OCI-LY7 (cell line): Measurements from ENCODE around the gene INPP4A. TPM values are rescaled to one million over a fixed set of nuclear protein-coding genes. Genes with fewer than 3 reads are reported as not detected.

Experiments used
- BruUV-seq: library from RNA; stranded (reverse); fragments of 400-500 nt; replicated peaks from 2 replicates; lab custom pipeline; 2021; lab: Mats Ljungman, UMichigan
- CTCF ChIA-PET: fragments of 300-600 bp; sonication (Branson Sonifier 250); formaldehyde crosslinking; loops from one replicate; lab custom pipeline; 2022; ENCODE audit warnings: antibody characterized with exemption; ENCODE audit not compliant: unreplicated experiment; lab: Charles Lee
- POLR2A ChIA-PET: fragments of 300-600 bp; sonication (Branson Sonifier 250); formaldehyde crosslinking; loops from one replicate; lab custom pipeline; 2022; ENCODE audit warnings: antibody characterized with exemption; lab: Charles Lee
- DNase-seq: peaks from one replicate; pipeline ENCODE4 v3.0.0-alpha.2; 2015; ENCODE audit warnings: low spot score
- H2AFZ ChIP-seq: fragments of 200-600 bp; sonication (generic), shearing (Covaris generic); 2 replicates; pipeline ENCODE4 v1.6.1; 2014; ENCODE audit warnings: mild to moderate bottlenecking, antibody characterized with exemption, low read length, moderate library complexity
- H3K27ac ChIP-seq: fragments of 200-600 bp; sonication (generic); 2 replicates; pipeline ENCODE4 v1.5.1; 2014; ENCODE audit warnings: mixed run types, low read depth, mild to moderate bottlenecking, moderate library complexity, low read length, inconsistent platforms; ENCODE audit not compliant: poor library complexity, severe bottlenecking
- H3K36me3 ChIP-seq: fragments of 200-600 bp; sonication (generic); 2 replicates; pipeline ENCODE4 v1.6.1; 2014; ENCODE audit warnings: mild to moderate bottlenecking, antibody characterized with exemption, low read length, moderate library complexity, mixed read lengths; ENCODE audit not compliant: insufficient read depth
- H3K4me1 ChIP-seq: fragments of 200-600 bp; sonication (generic); 2 replicates; pipeline ENCODE4 v1.5.1; 2014; ENCODE audit warnings: mild to moderate bottlenecking, low read length; ENCODE audit not compliant: insufficient read depth, poor library complexity, severe bottlenecking
- H3K4me2 ChIP-seq: fragments of 200-600 bp; sonication (generic); 2 replicates; pipeline ENCODE4 v1.6.1; 2014; ENCODE audit warnings: mild to moderate bottlenecking, low read length
- H3K4me3 ChIP-seq: fragments of 200-600 bp; sonication (generic); 2 replicates; pipeline ENCODE4 v1.5.1; 2014; ENCODE audit warnings: mild to moderate bottlenecking, low read depth, low read length; ENCODE audit not compliant: poor library complexity, severe bottlenecking
- H3K79me2 ChIP-seq: fragments of 200-600 bp; sonication (generic); 2 replicates; pipeline ENCODE4 v1.6.1; 2016; ENCODE audit warnings: low read depth, mild to moderate bottlenecking, low read length, moderate library complexity, mixed read lengths; ENCODE audit not compliant: insufficient read depth
- H3K9me2 ChIP-seq: fragments of 200-600 bp; sonication (generic); 2 replicates; pipeline ENCODE4 v1.6.1; 2016; ENCODE audit warnings: mild to moderate bottlenecking, low read length, mixed read lengths; ENCODE audit not compliant: insufficient read depth
- H3K9me3 ChIP-seq: fragments of 200-600 bp; sonication (generic); 2 replicates; pipeline ENCODE4 v1.6.1; 2014; ENCODE audit warnings: mild to moderate bottlenecking, mixed run types, low read length, mixed read lengths
- H4K20me1 ChIP-seq: fragments of 200-600 bp; sonication (generic); 2 replicates; pipeline ENCODE4 v1.6.1; 2014; ENCODE audit warnings: mild to moderate bottlenecking, antibody characterized with exemption, low read length, moderate library complexity, mixed read lengths; ENCODE audit not compliant: insufficient read depth
- CTCF ChIP-seq: fragments of 200-600 bp; sonication (generic); conservative IDR thresholded peaks from 2 replicates; pipeline ENCODE4 v1.5.1; 2014; ENCODE audit warnings: mild to moderate bottlenecking, antibody characterized with exemption, low read length, moderate library complexity, mixed read lengths
- EZH2phosphoT487 ChIP-seq: fragments of 200-600 bp; sonication (generic); IDR thresholded peaks from 2 replicates; pipeline ENCODE4 v1.6.1; 2018; ENCODE audit warnings: low read depth, borderline replicate concordance, mild to moderate bottlenecking, mixed run types, antibody characterized with exemption, low read length, moderate library complexity, mixed read lengths
- intact Hi-C: fragments of 100-400 bp; cut with micrococcal nuclease; formaldehyde crosslinking; loops from one replicate; pipeline ENCODE4 v1.10.0; 2022; ENCODE audit not compliant: unreplicated experiment
- total RNA-seq, 2 experiments: library from RNA; depleted of rRNA in 1 of 2; stranded (reverse); fragments of >200 nt in 1 of 2; shearing (Covaris generic) in 1 of 2; gene quantifications; 2 replicates each; pipeline ENCODE4 v1.2.3, GENCODE V29; 2014 to 2022

INPP4A gene
- total RNA-seq, 2 experiments from 2014 or later: 28.5 to 28.6 TPM

- POLR2A ChIA-PET: interaction anchor here (0.6 to 1.0 kb wide), 2 partner anchors 11 to 270 kb away, joined by 3 to 4 read pairs; no protein-coding TSS in a partner anchor
- no TSS peak for BruUV-seq
- intact Hi-C loops: no loop called here
- CTCF ChIA-PET: no interaction called here
- H3K27ac ChIP-seq: no peak overlapping the region
- no peaks in the 10 kb centered on the region for H4K20me1 ChIP-seq
- no peak overlapping the region for H3K4me2 ChIP-seq
- no peaks in the 10 kb centered on the region for H3K9me2 ChIP-seq
- no peak overlapping the region for H3K4me3 ChIP-seq
- peaks cover 5% of the 10 kb centered on the region; the same call in 1 of the 2 replicates for H3K36me3 ChIP-seq
- H3K9me3 ChIP-seq: no peaks in the 10 kb centered on the region
- H3K79me2 ChIP-seq: no peaks in the 10 kb centered on the region
- no peak for DNase-seq
- H3K4me1 ChIP-seq: peaks cover 9% of the 10 kb centered on the region
- TF ChIP-seq EZH2phosphoT487: no peak
- no peak for TF ChIP-seq CTCF
- H2AFZ ChIP-seq: no peak overlapping the region
Measured at GRCh38 chr2:98585386-98585785, 140.7 kb downstream of the INPP4A start.

GRCh38 chr2:98586551-98587140, 142.0 kb downstream of the INPP4A start:
- no TSS peak for BruUV-seq
- ChIA-PET CTCF (no interaction called here), POLR2A (interaction anchor here (0.6 kb wide), 1 partner anchor 269 kb away, joined by 3 read pairs; no protein-coding TSS in a partner anchor)
- H4K20me1 ChIP-seq: no peaks in the 10 kb centered on the region
- H3K4me1 ChIP-seq: no peaks in the 10 kb centered on the region
- no peak overlapping the region for H3K4me3 ChIP-seq
- TF ChIP-seq EZH2phosphoT487 (no peak), CTCF (no peak)
- H3K4me2 ChIP-seq: no peak overlapping the region
- no peaks in the 10 kb centered on the region for H3K9me2 ChIP-seq
- H3K9me3 ChIP-seq: no peaks in the 10 kb centered on the region
- no peak for DNase-seq
- H2AFZ ChIP-seq: no peak overlapping the region
- no peaks in the 10 kb centered on the region for H3K79me2 ChIP-seq
- intact Hi-C loops: no loop called here
- H3K27ac ChIP-seq: no peak overlapping the region
- H3K36me3 ChIP-seq: peaks cover 5% of the 10 kb centered on the region; the same call in 1 of the 2 replicates

GRCh38 chr2:98588880-98589431, 144.3 kb downstream of the INPP4A start:
- Histone ChIP-seq H4K20me1 (no peaks in the 10 kb centered on the region), H3K4me3 (no peak overlapping the region), H3K9me2 (no peaks in the 10 kb centered on the region), H2AFZ (no peak overlapping the region), H3K79me2 (no peaks in the 10 kb centered on the region), H3K36me3 (no peaks in the 10 kb centered on the region), H3K4me1 (no peaks in the 10 kb centered on the region), H3K4me2 (no peak overlapping the region), H3K27ac (no peak overlapping the region), H3K9me3 (no peaks in the 10 kb centered on the region)
- BruUV-seq: no TSS peak
- no peak for DNase-seq
- POLR2A ChIA-PET: no interaction called here
- TF ChIP-seq CTCF (no peak), EZH2phosphoT487 (no peak)
- CTCF ChIA-PET: no interaction called here
- intact Hi-C loops: no loop called here
